HepG2 (cell line): ENCODE data around the gene STAM. TPM values are rescaled to one million over a fixed set of nuclear protein-coding genes. Genes with fewer than 3 reads are reported as not detected.
A peak's percentile ranks its signal among the peaks of the same experiment; 100 is the strongest.

Source experiments
- CEBPG ChIP-seq: IDR thresholded peaks from 2 replicates; pipeline ENCODE4 v1.6.1; 2016
- FOXA3 ChIP-seq: IDR thresholded peaks from 2 replicates; pipeline ENCODE4 v1.6.1; 2016; ENCODE audit warnings: missing genetic modification reagents, missing compliant biosample characterization
- FOXK1 ChIP-seq: sonication (generic); formaldehyde crosslinking; IDR thresholded peaks from 2 replicates; pipeline ENCODE4 v1.4.0; 2020; ENCODE audit warnings: low read depth, missing genetic modification reagents, borderline replicate concordance
- HNF4A ChIP-seq: sonication (generic); formaldehyde crosslinking; IDR thresholded peaks from 2 replicates; pipeline ENCODE4 v1.4.0; 2020; ENCODE audit warnings: missing genetic modification reagents
- MATR3 ChIP-seq: sonication (generic); formaldehyde crosslinking; IDR thresholded peaks from 2 replicates; pipeline ENCODE4 v1.4.0; 2020; ENCODE audit warnings: missing genetic modification reagents
- MED1 ChIP-seq: sonication (generic); formaldehyde crosslinking; IDR thresholded peaks from 2 replicates; pipeline ENCODE4 v1.4.0; 2020; ENCODE audit warnings: missing genetic modification reagents
- MXI1 ChIP-seq: IDR thresholded peaks from 3 replicates; pipeline ENCODE4 v1.6.1; 2012; ENCODE audit warnings: low read depth, low read length, inconsistent platforms, borderline replicate concordance
- RARA ChIP-seq: IDR thresholded peaks from 2 replicates; pipeline ENCODE4 v1.6.1; 2016; ENCODE audit warnings: missing genetic modification reagents, missing compliant biosample characterization
- SKI ChIP-seq: fragments of 450-650 bp; IDR thresholded peaks from one replicate; pipeline ENCODE4 v1.6.1; 2018; ENCODE audit warnings: mild to moderate bottlenecking; ENCODE audit not compliant: partially characterized antibody
- SOX5 ChIP-seq: IDR thresholded peaks from 2 replicates; pipeline ENCODE4 v1.6.1; 2016; ENCODE audit warnings: borderline replicate concordance
- ZNF17 ChIP-seq: sonication (generic); formaldehyde crosslinking; IDR thresholded peaks from 2 replicates; pipeline ENCODE4 v1.5.0; 2020; ENCODE audit warnings: mild to moderate bottlenecking, missing genetic modification reagents
- ZNF253 ChIP-seq: sonication (generic); formaldehyde crosslinking; IDR thresholded peaks from 2 replicates; pipeline ENCODE4 v1.8.0; 2022; ENCODE audit warnings: mild to moderate bottlenecking, missing genetic modification reagents, borderline replicate concordance
- ZNF282 ChIP-seq: fragments of 450-650 bp; IDR thresholded peaks from 2 replicates; pipeline ENCODE4 v1.6.1; 2018; ENCODE audit not compliant: partially characterized antibody
- polyA plus RNA-seq, 8 experiments: library from polyadenylated mRNA; depleted of rRNA in 3 of 8; stranded (reverse) in 7 of 8; unstranded in 1 of 8; fragments of >200 nt; fragmentation: Illumina TruSeq in 4 of 8; extraction: Trizol in 4 of 8; gene quantifications; 2 replicates each; pipeline versions ENCODE4 v1.2.1 to v1.2.3, GENCODE V29; 2011 to 2016; ENCODE audit warnings: low read depth in 4 of 8, missing spikeins in 1 of 8, mixed read lengths in 1 of 8; ENCODE audit not compliant: insufficient read depth in 1 of 8
- total RNA-seq, 5 experiments: library from RNA; depleted of rRNA; stranded (reverse); fragments of >200 nt; fragmentation: Illumina TruSeq; extraction: Trizol; gene quantifications; 2 replicates each; pipeline ENCODE4 v1.2.3, GENCODE V29; 2016; ENCODE audit warnings: low read depth in 1 of 5
- TF ChIP-seq, protein P1 (sequence below): IDR thresholded peaks from 2 replicates; pipeline ENCODE4 v1.4.0; 2020; ENCODE audit warnings: mild to moderate bottlenecking, missing genetic modification reagents
- TF ChIP-seq, protein P2 (sequence below): sonication (generic); formaldehyde crosslinking; IDR thresholded peaks from 2 replicates; pipeline ENCODE4 v1.4.0; 2020; ENCODE audit warnings: mild to moderate bottlenecking, missing genetic modification reagents
- TF ChIP-seq, protein P3 (sequence below): sonication (generic); formaldehyde crosslinking; conservative IDR thresholded peaks from 2 replicates; pipeline ENCODE4 v1.4.0; 2020; ENCODE audit warnings: mild to moderate bottlenecking, missing genetic modification reagents, moderate library complexity
- TF ChIP-seq, protein P4 (sequence below): sonication (generic); formaldehyde crosslinking; IDR thresholded peaks from 2 replicates; pipeline ENCODE4 v1.8.1; 2023; ENCODE audit warnings: missing genetic modification reagents, mild to moderate bottlenecking, borderline replicate concordance

STAM gene
- total and polyA plus RNA-seq, 2 of the 13 experiments (the other 11 are each of a cell fraction or from before 2014, with no cell fraction given) = 19.5 to 25.1 TPM

DNA sequence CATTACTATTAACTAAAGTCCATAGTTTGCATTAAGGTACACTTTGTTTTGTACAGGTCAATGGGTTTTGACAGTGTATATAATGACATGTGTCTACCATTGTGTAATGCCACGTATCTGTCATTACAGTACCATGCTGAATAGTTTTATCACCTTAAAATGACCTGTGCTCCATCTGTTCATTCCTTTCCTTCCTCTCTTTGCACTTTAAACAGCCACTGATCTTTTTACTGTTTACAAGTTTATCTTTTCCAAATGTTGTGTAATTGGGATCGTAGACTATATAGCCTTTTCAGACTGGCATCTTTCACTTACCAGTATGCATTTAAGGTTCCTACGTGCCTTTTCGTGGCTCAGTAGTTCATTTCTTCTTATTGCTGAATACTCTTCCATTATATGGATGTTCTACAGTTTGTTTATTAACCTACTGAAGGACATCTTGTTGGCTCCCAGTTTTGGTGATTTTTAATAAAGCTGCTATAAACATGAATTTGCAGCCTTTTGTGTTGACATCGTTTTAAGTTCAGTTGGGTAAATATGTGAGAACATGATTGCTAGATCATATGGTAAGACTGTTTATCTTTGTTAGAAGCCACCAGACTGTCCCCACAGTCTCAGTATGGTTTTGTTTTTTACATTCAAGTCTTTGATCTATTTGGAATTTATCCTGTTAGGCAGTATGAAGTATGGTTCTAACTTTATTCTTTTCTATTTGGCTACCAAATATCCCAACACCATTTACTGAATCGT is 24.7 kb downstream of the STAM start (continued):
- TF ChIP-seq, protein P1, sequence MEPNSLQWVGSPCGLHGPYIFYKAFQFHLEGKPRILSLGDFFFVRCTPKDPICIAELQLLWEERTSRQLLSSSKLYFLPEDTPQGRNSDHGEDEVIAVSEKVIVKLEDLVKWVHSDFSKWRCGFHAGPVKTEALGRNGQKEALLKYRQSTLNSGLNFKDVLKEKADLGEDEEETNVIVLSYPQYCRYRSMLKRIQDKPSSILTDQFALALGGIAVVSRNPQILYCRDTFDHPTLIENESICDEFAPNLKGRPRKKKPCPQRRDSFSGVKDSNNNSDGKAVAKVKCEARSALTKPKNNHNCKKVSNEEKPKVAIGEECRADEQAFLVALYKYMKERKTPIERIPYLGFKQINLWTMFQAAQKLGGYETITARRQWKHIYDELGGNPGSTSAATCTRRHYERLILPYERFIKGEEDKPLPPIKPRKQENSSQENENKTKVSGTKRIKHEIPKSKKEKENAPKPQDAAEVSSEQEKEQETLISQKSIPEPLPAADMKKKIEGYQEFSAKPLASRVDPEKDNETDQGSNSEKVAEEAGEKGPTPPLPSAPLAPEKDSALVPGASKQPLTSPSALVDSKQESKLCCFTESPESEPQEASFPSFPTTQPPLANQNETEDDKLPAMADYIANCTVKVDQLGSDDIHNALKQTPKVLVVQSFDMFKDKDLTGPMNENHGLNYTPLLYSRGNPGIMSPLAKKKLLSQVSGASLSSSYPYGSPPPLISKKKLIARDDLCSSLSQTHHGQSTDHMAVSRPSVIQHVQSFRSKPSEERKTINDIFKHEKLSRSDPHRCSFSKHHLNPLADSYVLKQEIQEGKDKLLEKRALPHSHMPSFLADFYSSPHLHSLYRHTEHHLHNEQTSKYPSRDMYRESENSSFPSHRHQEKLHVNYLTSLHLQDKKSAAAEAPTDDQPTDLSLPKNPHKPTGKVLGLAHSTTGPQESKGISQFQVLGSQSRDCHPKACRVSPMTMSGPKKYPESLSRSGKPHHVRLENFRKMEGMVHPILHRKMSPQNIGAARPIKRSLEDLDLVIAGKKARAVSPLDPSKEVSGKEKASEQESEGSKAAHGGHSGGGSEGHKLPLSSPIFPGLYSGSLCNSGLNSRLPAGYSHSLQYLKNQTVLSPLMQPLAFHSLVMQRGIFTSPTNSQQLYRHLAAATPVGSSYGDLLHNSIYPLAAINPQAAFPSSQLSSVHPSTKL (CRISPR knock-in tag) = peak; percentile 41
- TF ChIP-seq MED1 (peak; percentile 60), ZNF282 (no peak), ZNF17 (CRISPR knock-in tag) (no peak), HNF4A (CRISPR knock-in tag) (peak; percentile 69), CEBPG (peak; percentile 72), FOXK1 (CRISPR knock-in tag) (0 out of 2 replicates have a peak, but pooled peaks have one; percentile 41), SKI (peak; percentile 47), RARA (CRISPR knock-in tag) (peak; percentile 75), FOXA3 (CRISPR knock-in tag) (peak; percentile 78), MATR3 (CRISPR knock-in tag) (no peak), MXI1 (peak; percentile 48; the same call in 1 of the 3 replicates), SOX5 (CRISPR knock-in tag) (peak; percentile 48; the same call in 1 of the 2 replicates), ZNF253 (CRISPR knock-in tag) (no peak)
- TF ChIP-seq, protein P2, sequence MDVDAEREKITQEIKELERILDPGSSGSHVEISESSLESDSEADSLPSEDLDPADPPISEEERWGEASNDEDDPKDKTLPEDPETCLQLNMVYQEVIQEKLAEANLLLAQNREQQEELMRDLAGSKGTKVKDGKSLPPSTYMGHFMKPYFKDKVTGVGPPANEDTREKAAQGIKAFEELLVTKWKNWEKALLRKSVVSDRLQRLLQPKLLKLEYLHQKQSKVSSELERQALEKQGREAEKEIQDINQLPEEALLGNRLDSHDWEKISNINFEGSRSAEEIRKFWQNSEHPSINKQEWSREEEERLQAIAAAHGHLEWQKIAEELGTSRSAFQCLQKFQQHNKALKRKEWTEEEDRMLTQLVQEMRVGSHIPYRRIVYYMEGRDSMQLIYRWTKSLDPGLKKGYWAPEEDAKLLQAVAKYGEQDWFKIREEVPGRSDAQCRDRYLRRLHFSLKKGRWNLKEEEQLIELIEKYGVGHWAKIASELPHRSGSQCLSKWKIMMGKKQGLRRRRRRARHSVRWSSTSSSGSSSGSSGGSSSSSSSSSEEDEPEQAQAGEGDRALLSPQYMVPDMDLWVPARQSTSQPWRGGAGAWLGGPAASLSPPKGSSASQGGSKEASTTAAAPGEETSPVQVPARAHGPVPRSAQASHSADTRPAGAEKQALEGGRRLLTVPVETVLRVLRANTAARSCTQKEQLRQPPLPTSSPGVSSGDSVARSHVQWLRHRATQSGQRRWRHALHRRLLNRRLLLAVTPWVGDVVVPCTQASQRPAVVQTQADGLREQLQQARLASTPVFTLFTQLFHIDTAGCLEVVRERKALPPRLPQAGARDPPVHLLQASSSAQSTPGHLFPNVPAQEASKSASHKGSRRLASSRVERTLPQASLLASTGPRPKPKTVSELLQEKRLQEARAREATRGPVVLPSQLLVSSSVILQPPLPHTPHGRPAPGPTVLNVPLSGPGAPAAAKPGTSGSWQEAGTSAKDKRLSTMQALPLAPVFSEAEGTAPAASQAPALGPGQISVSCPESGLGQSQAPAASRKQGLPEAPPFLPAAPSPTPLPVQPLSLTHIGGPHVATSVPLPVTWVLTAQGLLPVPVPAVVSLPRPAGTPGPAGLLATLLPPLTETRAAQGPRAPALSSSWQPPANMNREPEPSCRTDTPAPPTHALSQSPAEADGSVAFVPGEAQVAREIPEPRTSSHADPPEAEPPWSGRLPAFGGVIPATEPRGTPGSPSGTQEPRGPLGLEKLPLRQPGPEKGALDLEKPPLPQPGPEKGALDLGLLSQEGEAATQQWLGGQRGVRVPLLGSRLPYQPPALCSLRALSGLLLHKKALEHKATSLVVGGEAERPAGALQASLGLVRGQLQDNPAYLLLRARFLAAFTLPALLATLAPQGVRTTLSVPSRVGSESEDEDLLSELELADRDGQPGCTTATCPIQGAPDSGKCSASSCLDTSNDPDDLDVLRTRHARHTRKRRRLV (CRISPR knock-in tag) = no peak
- TF ChIP-seq, protein P3, sequence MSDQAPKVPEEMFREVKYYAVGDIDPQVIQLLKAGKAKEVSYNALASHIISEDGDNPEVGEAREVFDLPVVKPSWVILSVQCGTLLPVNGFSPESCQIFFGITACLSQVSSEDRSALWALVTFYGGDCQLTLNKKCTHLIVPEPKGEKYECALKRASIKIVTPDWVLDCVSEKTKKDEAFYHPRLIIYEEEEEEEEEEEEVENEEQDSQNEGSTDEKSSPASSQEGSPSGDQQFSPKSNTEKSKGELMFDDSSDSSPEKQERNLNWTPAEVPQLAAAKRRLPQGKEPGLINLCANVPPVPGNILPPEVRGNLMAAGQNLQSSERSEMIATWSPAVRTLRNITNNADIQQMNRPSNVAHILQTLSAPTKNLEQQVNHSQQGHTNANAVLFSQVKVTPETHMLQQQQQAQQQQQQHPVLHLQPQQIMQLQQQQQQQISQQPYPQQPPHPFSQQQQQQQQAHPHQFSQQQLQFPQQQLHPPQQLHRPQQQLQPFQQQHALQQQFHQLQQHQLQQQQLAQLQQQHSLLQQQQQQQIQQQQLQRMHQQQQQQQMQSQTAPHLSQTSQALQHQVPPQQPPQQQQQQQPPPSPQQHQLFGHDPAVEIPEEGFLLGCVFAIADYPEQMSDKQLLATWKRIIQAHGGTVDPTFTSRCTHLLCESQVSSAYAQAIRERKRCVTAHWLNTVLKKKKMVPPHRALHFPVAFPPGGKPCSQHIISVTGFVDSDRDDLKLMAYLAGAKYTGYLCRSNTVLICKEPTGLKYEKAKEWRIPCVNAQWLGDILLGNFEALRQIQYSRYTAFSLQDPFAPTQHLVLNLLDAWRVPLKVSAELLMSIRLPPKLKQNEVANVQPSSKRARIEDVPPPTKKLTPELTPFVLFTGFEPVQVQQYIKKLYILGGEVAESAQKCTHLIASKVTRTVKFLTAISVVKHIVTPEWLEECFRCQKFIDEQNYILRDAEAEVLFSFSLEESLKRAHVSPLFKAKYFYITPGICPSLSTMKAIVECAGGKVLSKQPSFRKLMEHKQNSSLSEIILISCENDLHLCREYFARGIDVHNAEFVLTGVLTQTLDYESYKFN (CRISPR knock-in tag) = peak; percentile 74
- TF ChIP-seq, protein P4, sequence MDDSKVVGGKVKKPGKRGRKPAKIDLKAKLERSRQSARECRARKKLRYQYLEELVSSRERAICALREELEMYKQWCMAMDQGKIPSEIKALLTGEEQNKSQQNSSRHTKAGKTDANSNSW (CRISPR knock-in tag) = no peak
